ENCODE results near the gene RHOG. TPM values are rescaled to one million over a fixed set of nuclear protein-coding genes. Genes with fewer than 3 reads are reported as not detected.

RHOG gene
- total RNA-seq, 2 experiments from 2014 or later = 101 to 106 TPM

DNA sequence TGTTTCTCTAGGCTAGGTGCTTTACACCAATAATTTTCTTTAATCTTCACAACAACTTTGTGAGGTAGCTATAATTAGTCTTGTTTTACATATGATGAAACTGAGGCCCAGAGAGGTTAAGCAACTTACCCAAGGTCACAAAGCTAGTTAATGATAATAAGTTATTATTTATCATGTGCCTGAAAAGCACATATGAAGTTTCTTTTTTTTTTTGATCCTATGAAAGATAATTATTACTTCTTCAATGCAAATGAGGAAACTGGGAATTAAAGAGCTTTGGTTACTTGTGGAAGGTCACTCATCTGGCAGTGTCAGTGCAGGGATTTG is 37.5 kb upstream of the RHOG start:
- CTCF ChIA-PET = interaction anchor here (0.8 to 1.6 kb wide), 5 partner anchors 18 to 537 kb away, joined by 3 to 10 read pairs (median 4); partner anchors contain the start of gene STIM1
- Histone ChIP-seq H3K27me3 (ENCODE audit: control insufficient read depth in 1 of 2, insufficient read depth in 2 of 2, low read length in 2 of 2) (no peaks in the 10 kb centered on the region), H3K4me3 (ENCODE audit: low read length) (no peak overlapping the region), H3K4me1 (ENCODE audit: insufficient read depth, low read length) (peaks cover 35% of the 10 kb centered on the region), H3K27ac (ENCODE audit: low read depth in 1 of 2, low read length in 2 of 2) (no peak overlapping the region), H3K36me3 (ENCODE audit: insufficient read depth, low read length) (no peaks in the 10 kb centered on the region), H3K9me3 (ENCODE audit: control insufficient read depth in 1 of 2, insufficient read depth in 1 of 2, low read length in 2 of 2) (no peaks in the 10 kb centered on the region)
- H3K4me1 Mint-ChIP-seq (ENCODE audit: low read depth) = peaks cover 88% of the 10 kb centered on the region
- H3K4me3 Mint-ChIP-seq = no peak overlapping the region
- intact Hi-C loops (cut with DNase I, micrococcal nuclease) = no loop called here
- POLR2A ChIA-PET = interaction anchor here (1.3 to 3.1 kb wide), 2 partner anchors 10 to 23 kb away, joined by 6 to 22 read pairs; partner anchors contain the start of gene STIM1
- ATAC-seq (ENCODE audit: poor library complexity) (no peak), DNase-seq (no peak)
- H3K27me3 Mint-ChIP-seq = no peaks in the 10 kb centered on the region
- peaks cover 6% of the 10 kb centered on the region for H3K36me3 Mint-ChIP-seq (ENCODE audit: low read depth)
- TF ChIP-seq, protein P1, sequence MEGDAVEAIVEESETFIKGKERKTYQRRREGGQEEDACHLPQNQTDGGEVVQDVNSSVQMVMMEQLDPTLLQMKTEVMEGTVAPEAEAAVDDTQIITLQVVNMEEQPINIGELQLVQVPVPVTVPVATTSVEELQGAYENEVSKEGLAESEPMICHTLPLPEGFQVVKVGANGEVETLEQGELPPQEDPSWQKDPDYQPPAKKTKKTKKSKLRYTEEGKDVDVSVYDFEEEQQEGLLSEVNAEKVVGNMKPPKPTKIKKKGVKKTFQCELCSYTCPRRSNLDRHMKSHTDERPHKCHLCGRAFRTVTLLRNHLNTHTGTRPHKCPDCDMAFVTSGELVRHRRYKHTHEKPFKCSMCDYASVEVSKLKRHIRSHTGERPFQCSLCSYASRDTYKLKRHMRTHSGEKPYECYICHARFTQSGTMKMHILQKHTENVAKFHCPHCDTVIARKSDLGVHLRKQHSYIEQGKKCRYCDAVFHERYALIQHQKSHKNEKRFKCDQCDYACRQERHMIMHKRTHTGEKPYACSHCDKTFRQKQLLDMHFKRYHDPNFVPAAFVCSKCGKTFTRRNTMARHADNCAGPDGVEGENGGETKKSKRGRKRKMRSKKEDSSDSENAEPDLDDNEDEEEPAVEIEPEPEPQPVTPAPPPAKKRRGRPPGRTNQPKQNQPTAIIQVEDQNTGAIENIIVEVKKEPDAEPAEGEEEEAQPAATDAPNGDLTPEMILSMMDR (IDR thresholded peaks at IDR 0.05) = no peak
- H3K27ac Mint-ChIP-seq = peak overlapping the region; percentile 63
- H3K9me3 Mint-ChIP-seq = no peaks in the 10 kb centered on the region

DNA sequence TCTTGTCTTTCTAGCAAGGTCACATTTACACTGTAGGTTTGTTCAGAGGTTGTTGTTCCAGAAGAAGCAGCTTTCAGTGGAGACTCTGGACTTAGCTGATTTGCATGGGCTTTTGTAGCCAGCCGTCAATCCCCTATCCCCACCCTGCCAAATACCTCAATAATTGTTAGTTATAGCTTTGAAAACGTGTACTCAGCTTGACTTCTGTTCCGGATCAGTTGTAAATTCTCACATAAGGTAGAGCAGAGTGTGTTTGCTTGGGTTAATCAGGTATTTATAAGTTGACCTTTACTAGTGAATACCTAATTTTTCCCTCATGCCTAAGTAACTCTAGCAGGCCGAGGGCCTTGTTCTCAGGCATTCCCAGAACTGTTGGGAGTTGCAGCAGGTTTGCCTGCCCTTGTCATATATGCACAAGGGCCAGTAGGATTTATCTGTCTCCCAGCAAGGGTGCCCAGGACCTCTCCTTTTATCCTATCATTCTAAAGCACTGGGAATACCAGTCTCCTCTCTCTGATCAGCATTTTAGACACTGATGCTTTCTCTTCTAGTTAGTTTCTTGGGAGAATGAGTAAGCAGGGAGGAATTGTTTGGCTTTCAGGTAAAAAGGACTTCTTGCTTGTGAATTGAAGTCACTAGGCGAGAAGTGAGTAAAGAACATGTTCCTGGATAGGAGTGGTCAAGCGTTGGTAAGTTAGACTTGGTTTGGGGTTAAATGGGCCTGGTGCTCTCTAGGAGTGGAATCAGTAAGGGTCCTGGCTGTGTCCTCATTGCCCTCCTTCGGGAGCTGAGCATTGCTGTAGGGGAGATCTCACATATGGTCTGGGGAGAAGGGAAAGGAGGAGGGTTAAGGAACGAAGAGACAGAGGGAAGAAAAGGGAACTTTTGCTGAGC is 36.9 kb upstream of the RHOG start:
- ATAC-seq (ENCODE audit: poor library complexity) = no peak
- Histone ChIP-seq H3K4me1 (ENCODE audit: insufficient read depth, low read length) (peaks cover 35% of the 10 kb centered on the region), H3K27ac (ENCODE audit: low read depth in 1 of 2, low read length in 2 of 2) (no peak overlapping the region), H3K4me3 (ENCODE audit: low read length) (no peak overlapping the region), H3K36me3 (ENCODE audit: insufficient read depth, low read length) (no peaks in the 10 kb centered on the region), H3K27me3 (ENCODE audit: control insufficient read depth in 1 of 2, insufficient read depth in 2 of 2, low read length in 2 of 2) (no peaks in the 10 kb centered on the region), H3K9me3 (ENCODE audit: control insufficient read depth in 1 of 2, insufficient read depth in 1 of 2, low read length in 2 of 2) (no peaks in the 10 kb centered on the region)
- Mint-ChIP-seq H3K4me3 (no peak overlapping the region), H3K27ac (peak overlapping the region; percentile 63), H3K36me3 (ENCODE audit: low read depth) (peaks cover 6% of the 10 kb centered on the region), H3K27me3 (no peaks in the 10 kb centered on the region), H3K9me3 (no peaks in the 10 kb centered on the region), H3K4me1 (ENCODE audit: low read depth) (peaks cover 82% of the 10 kb centered on the region)
- POLR2A ChIA-PET = interaction anchor here (0.5 to 3.1 kb wide), 3 partner anchors 9 to 92 kb away, joined by 4 to 22 read pairs (median 6); partner anchors contain the start of gene STIM1
- no peak for DNase-seq
- TF ChIP-seq, protein P1 (IDR thresholded peaks at IDR 0.05) = no peak
- CTCF ChIA-PET = interaction anchor here (1.1 to 6.9 kb wide), 5 partner anchors 17 to 196 kb away, joined by 3 to 44 read pairs (median 4); partner anchors contain the start of gene STIM1
- intact Hi-C loops (cut with DNase I, micrococcal nuclease) = no loop called here

GRCh38 chr11:3876613-3877012 is 35.9 kb upstream of the RHOG start:
- no peak for DNase-seq
- CTCF ChIA-PET = interaction anchor here (1.1 to 6.9 kb wide), 4 partner anchors 12 to 197 kb away, joined by 4 to 44 read pairs (median 4); partner anchors contain the start of gene STIM1
- POLR2A ChIA-PET = interaction anchor here (0.8 to 3.1 kb wide), 2 partner anchors 16 to 21 kb away, joined by 3 to 22 read pairs; partner anchors contain the start of gene STIM1
- peaks cover 11% of the 10 kb centered on the region for H3K36me3 Mint-ChIP-seq (ENCODE audit: low read depth)
- Histone ChIP-seq H3K4me1 (ENCODE audit: insufficient read depth, low read length) (peaks cover 35% of the 10 kb centered on the region), H3K4me3 (ENCODE audit: low read length) (no peak overlapping the region), H3K27me3 (ENCODE audit: control insufficient read depth in 1 of 2, insufficient read depth in 2 of 2, low read length in 2 of 2) (no peaks in the 10 kb centered on the region), H3K27ac (ENCODE audit: low read depth in 1 of 2, low read length in 2 of 2) (no peak overlapping the region), H3K9me3 (ENCODE audit: control insufficient read depth in 1 of 2, insufficient read depth in 1 of 2, low read length in 2 of 2) (no peaks in the 10 kb centered on the region), H3K36me3 (ENCODE audit: insufficient read depth, low read length) (peaks cover 3% of the 10 kb centered on the region)
- no peak for ATAC-seq (ENCODE audit: poor library complexity)
- TF ChIP-seq, protein P1 (IDR thresholded peaks at IDR 0.05) = no peak
- no peak overlapping the region for H3K4me3 Mint-ChIP-seq
- peaks cover 84% of the 10 kb centered on the region for H3K4me1 Mint-ChIP-seq (ENCODE audit: low read depth)
- peak overlapping the region; percentile 63 for H3K27ac Mint-ChIP-seq
- H3K27me3 Mint-ChIP-seq = no peaks in the 10 kb centered on the region
- no peaks in the 10 kb centered on the region for H3K9me3 Mint-ChIP-seq
- intact Hi-C loops (cut with DNase I, micrococcal nuclease) = no loop called here

Measured in CD4-positive, alpha-beta T cell (primary cell).